LoVo (cell line): ENCODE data around the gene TCOF1.

Experiments used
- DNase-seq: peaks from one replicate; pipeline ENCODE4 v3.0.0-alpha.2; 2016; ENCODE audit warnings: low spot score

The TCOF1 gene

GRCh38 chr5:150357326-150358260 lies at the start of gene TCOF1:
TCOF1 (plus strand) TSS chr5:150357697; CDS start chr5:150357747, 50 bp downstream.
- DNase-seq: peak; percentile 99

GRCh38 chr5:150309101-150309885 lies 48.2 kb upstream of the TCOF1 start:
- DNase-seq: no peak

GRCh38 chr5:150309886-150310239 lies 47.6 kb upstream of the TCOF1 start:
- no peak for DNase-seq

GRCh38 chr5:150310246-150310645 lies 47.3 kb upstream of the TCOF1 start:
- no peak for DNase-seq

- DNase-seq: no peak
These were observed 46.3 kb upstream of the TCOF1 start for GRCh38 chr5:150311015-150311692.

GRCh38 chr5:150312518-150312917 lies 45.0 kb upstream of the TCOF1 start:
- DNase-seq: no peak

GRCh38 chr5:150313501-150313900 lies 44.0 kb upstream of the TCOF1 start:
- DNase-seq: no peak

GRCh38 chr5:150313921-150314716 lies 43.4 kb upstream of the TCOF1 start:
- no peak for DNase-seq

- DNase-seq: no peak
These were observed 42.3 kb upstream of the TCOF1 start for GRCh38 chr5:150315245-150315644.

- DNase-seq: no peak
These were observed 41.2 kb upstream of the TCOF1 start for GRCh38 chr5:150316320-150316719.

GRCh38 chr5:150317048-150318003 lies 40.2 kb upstream of the TCOF1 start:
- DNase-seq: peak; percentile 31

- no peak for DNase-seq
These were observed 38.6 kb upstream of the TCOF1 start for GRCh38 chr5:150318613-150319483.

- no peak for DNase-seq
These were observed 38.1 kb upstream of the TCOF1 start for GRCh38 chr5:150319484-150319790.

- peak; percentile 4 for DNase-seq
These were observed 37.4 kb upstream of the TCOF1 start for GRCh38 chr5:150320044-150320613.

- DNase-seq: no peak
These were observed 36.3 kb upstream of the TCOF1 start for GRCh38 chr5:150321211-150321610.

- no peak for DNase-seq
These were observed 35.7 kb upstream of the TCOF1 start for GRCh38 chr5:150321784-150322183.

- no peak for DNase-seq
These were observed 35.3 kb upstream of the TCOF1 start for GRCh38 chr5:150322202-150322601.

GRCh38 chr5:150323092-150323491 lies 34.4 kb upstream of the TCOF1 start:
- no peak for DNase-seq

GRCh38 chr5:150323819-150324218 lies 33.7 kb upstream of the TCOF1 start:
- no peak for DNase-seq
